ENCODE data around the gene IMPDH2.

IMPDH2 gene

DNA sequence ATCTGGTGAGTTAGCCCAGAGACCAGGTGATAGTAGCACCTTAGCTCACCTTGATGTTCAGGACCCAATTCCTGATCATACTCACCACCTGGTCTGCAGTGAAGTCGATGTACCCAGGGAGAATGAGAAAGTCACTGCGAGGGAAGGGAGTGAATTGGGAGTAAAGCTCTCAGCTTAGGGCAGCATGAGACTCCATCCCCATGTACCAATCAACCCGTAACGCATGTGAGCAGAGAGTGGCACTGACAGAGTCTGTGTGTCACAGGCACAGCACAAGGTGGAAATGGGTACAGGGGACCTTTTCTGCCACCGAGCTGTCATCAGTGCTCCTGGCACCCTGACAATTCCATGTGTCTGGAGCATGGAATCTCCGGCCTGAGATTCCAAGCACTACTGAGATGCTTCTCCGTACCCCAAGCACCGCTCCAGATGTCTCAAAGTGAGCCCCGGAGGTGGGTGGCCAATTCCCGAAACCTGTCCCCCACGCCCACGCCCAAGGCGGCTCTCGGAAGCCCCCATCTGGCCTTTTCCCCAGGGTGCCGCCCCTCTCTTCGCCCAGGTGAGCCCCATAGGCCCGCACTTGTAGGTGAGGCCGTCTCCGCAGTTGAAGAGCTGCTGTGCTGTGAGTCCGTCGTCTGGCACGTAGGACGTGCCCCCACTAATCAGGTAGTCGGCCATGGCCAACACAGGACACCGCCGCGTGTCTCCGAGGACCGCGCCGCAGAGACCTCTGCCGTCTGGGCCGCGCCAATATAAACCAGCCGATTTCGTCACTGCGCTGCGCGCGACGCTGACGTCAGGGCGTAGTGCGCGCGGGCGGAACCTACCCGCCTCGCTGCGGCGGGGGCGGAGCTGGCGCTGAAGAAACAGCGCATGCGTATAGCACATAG lies at the start of gene IMPDH2:
Gene IMPDH2, minus strand, starts transcription at position 726 of the 890 bp plus-strand sequence. Its CDS starts 48 bp downstream, at position 678.
- DNase-seq: peak; percentile 89

DNA sequence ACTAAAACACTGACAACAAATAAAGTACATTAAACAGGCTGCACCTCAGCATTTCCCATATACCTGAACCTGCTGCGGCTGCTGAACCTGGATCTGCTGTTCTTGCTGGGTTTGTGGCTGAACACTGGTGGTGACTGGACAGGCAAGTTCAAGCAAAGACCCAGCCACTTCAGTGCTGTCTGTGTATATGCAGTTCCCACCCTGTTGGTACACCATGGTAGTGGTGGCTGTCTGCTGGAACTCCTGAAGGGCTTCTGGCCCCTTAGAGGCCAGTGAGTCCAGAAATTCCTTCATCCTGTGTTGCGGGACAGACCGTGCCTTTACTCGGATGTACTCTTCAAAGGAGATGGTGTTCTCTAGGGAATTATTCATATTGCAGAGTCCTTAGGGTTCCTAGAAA lies 47.4 kb upstream of the IMPDH2 start:
- no peak for DNase-seq

DNA sequence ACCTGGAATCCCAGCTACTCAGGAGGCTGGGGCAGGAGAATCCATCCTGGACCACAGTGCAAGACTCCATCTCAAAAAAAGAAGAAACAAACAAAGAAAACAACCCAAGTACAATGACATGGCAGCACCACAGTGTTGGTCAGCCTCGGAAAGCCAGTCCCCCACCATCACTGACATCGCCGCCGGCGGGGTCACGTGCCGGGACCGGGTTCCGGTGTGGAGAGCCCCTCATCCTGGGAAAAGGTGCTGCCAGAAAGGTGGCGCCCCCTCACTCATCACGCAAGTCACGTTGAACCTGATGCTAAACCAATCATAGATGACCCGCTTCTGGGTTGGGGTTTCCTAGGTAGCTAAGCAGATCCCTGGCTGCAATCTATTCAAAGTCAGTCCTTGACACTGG lies 46.9 kb upstream of the IMPDH2 start:
- DNase-seq: no peak

DNA sequence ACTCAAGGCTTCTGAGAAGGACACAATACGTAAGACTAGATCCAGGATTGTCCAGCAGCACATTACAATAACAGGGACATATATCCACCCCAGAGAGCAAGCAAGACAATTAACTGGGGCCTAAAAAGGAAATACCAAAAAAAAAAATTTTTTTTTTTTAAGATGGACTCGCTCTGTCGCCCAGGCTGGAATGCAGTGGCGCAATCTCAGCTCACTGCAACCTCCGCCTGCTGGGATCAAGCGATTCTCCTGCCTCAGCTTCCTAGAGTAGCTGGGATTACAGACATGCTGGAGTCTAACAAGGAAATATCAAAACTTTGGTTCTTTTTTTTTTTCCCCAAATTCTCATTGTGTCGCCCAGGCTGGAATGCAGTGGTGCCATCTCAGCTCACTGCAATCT lies 28.8 kb upstream of the IMPDH2 start:
- no peak for DNase-seq

DNA sequence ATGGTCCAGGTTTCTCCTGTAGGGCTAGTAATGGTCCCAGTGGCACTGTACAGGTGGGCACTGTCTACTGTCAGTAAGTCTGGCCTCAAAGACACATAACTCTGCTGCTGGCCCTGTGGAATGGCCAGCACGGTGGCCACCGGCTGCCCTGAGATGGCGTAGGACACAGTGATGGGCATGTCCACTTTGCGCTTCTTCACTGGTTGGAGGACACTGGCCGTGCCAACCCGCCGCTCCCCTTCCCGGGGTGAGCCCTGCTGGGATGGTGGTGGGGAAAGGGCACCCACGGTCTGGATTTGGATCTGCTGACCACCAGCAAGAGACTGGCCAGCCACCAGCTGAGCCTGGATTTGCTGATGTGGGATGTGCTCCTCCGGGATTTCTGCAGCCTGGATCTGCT lies 28.1 kb upstream of the IMPDH2 start:
- DNase-seq: no peak

DNA sequence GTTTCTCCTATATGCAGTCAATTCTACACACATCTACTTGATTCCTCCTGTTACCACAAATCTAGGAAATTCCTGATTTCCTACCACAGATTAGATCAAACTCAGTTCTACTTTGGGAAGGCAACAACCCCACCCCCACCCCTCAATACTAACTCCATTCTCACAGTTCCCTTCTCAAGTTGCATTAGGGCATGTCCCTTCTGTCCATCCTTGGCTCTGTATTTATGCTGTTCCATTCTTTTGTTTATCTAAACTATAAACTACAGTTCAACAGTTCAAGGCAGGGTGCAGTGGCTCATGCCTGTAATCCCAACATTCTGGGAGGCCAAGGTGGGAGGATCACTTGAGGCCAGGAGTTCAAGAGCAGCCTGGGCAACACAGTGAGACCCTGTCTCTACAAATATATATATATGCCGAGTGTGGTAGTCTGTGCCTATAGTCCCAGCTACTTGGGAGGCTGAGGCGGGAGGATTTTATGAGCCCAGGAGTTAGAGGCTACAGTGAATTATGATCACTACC lies 25.2 kb upstream of the IMPDH2 start:
- DNase-seq: no peak

DNA sequence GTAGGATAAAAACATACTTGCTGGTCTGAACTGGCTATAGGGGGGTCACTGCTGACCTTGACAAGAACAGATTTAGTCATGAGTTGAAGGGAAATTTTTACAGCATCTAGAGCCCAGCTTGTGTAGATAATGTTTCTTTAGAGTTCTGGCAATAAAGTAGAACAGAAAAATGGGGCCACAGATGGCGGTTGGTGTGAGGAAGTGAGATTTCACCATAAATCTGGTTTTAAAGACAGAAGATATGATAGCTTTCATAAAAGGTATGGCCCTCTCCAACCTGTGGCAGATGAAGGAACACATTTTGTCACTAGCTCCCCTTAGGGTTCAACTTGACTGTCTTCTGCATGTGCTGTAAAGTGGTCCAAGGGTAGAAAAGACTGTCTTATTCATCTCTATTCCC lies 24.3 kb upstream of the IMPDH2 start:
- DNase-seq: no peak

DNA sequence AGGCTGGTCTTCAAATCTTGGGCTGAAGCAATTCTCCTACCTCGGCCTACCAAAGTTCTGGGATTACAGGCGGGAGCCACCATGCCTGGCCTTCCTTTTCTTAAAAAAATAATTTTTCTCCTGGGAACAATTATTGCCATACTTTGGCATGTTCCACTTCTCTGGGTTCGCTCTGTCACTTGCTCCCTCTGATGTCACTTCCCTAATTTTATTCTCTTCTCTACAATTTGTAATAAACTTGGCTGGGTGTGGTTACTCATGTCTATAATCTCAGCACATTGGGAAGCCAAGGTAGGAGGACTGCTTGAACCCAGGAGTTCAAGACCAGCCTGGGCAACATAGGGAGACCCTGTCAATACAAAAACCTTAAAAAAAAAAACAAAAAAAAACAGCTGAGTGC lies 6.1 kb upstream of the IMPDH2 start:
- no peak for DNase-seq

DNA sequence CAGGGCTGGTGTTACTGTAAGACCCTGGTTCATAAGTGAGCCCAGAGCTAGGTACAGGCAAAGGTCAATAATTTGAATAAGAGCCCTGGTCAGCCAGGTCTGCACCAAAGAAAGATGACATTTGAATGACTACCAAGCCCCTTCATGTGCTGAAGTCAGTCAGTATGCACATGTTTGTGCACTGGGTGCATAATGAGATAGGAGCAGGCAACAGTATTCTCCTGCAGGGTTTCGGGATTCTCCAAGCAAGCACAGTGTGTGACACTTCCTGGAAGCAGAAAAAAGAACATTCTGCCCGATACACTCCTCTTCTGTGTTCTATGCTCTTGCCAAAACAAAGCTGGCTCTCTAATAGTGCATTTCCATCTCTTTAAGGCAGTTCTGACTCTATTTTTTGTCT lies 5.5 kb upstream of the IMPDH2 start:
- DNase-seq: no peak

DNA sequence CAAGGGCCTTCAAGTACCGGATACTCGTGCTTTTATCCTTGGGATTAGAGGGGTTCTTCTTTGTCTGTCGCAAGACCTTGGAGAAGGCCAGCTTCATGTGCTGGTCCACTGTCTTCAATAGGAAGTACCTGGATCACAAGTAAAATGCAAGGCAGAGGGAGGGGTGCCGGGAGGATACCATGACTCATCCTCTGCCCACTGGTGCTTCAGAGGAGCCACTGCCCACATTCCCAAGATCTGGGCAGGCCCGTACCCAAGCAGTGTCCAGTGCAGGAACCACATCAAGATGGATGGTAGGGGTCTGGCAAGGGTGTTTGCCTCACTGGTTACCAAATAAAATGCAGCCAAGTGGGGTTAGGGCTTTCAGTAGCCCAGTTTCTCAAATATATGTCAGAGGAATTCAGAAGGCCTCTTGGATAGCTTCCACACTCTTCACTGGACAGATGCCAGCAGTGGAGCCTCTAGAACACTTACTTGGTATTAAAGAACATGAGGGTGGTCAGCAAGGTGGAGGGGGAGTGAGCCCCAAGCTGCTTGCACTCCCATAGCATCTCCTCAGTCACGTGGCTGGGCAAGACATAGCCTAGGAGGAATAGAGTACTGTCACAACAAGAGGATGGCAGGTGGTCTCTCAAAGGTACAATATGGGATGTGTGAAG lies 3.6 kb upstream of the IMPDH2 start:
- no peak for DNase-seq

DNA sequence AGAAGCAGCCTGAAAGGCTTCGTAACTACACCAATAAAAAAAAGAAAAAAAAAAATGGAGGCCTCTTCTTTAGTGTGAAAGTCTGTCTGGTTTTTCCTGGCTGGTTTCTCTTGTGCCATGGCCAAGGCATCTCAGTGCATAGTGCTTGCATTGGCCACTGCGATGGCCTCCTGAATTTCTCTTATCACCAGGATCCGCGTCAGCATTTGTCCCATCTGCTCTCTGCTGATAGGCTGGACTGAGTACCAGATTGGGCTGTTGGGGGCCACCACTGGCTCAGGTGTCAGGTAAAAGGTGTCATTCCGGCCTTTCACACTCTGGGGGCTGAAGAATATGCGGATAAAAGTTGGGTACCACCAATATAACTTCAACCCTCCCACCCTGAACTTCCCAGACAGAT lies 1.1 kb upstream of the IMPDH2 start:
- no peak for DNase-seq

DNA sequence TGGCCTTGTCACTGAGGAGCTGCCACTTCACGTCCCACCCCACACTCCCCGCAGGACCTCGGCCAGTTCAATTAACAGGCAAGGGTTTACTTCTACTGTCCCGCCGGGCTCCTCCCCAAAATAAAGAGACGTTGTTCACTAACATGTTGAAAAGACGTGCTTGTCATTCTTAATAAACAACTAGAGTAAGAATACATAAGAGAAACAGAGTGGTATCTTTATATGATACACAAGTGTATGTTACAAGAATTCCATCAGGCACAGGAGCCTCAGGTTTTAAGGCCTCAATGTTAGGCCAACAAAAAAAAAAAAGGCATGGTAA lies 326 bp upstream of the IMPDH2 start:
- DNase-seq: no peak

DNA sequence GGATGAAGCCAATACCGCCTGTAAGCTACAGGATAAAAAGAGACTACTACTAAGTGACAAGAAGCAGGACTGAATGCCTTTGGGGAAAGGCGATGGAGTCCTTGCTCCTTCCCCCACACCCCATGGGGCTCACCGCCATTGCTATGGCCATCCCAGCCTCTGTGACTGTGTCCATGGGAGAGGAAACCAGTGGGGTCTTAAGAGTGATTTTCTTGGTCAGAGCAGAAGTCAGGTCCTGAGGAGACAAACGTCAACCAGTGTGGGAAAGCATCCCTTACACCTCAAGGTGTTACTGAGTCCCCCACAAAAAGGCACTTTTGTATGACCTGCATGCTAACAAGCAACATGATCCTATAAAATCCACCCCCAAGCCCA lies 913 bp downstream of the IMPDH2 start:
- DNase-seq: no peak

DNA sequence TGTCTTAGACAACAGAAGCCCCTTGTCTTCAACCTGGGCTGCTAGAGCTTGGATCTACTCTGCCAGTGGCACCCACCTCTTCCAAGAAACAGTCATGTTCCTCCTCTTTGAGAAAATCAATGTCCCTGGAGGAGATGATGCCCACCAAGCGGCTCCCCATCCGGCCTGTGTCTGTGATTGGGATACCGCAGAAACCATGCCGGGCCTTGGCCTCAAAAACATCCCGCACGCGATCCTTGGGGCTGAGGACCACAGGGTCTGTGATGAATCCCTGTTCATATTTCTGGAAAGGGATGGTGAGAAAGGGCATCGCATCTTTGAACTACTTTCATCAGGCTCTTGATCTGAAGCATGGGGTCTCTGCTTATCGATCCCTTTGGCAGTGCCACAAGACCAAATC lies 1.6 kb downstream of the IMPDH2 start:
- no peak for DNase-seq

DNA sequence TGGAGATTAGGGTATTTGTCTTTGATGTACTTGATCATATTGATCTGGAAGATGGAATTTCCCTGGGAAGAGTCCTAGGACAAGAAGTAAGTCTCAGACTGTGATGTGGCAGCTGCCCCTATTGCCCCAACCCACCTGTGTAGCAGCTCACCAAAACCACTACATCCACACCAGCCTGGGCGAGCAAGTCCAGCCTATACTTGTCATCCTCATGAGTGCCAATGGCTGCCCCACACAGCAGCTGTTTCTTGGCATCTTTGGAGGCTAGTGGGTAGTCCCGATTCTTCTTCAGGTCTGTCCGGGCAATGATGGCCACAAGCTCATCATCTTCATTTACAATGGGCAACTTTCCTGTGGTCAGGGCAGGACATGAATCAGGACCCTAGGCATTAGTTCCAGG lies 2.7 kb downstream of the IMPDH2 start:
- no peak for DNase-seq

DNA sequence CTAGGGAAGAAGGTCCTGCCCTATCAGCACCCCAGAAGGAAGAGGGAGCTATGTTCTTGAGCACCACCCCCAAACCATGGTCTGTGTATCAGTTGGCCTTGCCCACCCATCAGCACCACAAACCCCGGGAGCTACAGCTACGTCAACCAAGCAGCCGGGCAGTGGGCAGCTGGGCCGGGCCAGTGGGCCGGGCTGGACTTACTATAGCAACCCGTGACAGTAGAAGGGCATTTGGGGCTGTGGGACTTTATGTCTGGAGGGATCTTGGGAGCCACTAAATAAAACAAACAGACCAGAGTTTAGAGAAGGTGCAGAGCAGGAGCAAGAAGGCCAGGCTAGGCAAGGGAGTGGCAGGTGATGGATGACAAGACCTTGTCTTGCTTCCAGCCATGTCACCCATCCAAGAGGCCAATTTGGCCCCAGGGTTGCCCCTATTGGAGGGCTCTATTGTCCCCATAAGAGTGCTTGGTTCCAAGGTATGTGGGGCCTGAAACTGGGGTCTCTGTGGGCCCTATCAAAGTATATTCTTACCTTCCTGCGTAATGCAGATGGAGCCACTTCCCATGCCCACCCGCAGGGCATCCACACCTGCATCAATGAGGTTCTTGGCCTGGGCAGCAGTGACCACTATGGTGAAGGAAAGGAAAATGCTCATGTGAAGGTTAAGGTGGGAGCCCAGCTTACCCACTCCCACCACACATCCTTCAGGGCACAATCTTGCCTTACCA lies 3.2 kb downstream of the IMPDH2 start:
- DNase-seq: no peak

DNA sequence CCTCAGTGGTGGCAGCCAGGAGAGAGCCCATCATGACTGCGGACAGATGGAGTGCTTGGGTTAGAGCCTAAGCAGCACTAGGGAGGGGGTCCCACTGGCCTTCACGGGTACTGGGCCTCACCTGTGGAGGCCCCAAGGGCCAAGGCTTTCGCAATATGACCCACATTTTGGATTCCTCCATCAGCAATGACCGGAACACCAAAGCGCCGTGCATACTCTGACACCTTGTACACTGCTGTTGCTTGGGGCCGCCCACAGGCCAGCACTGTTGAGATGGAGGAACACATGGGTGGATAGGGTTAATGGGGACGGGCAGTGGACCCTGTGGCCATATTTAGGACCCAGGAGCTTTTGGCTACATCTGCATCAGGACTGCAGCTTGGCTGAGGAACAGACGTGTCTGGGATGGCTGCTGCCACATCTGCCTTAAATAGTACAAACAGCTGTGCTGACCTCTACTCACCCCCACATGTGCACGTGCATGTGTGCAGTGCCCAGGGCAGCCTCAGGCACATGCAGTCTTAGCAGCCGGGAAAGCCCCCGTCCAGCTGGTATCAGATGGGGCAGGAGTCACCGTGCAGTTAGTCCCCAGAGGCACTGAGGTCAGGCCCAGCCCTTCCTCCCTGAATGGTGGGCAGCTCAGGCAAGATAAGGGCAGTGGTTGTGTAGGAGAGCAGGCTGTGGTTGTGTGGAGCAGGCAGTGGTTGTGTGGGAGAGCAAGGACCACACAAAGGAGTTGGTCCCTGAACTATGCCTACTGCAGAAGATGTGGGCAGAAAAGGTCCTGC lies 4.0 kb downstream of the IMPDH2 start:
- DNase-seq: no peak

DNA sequence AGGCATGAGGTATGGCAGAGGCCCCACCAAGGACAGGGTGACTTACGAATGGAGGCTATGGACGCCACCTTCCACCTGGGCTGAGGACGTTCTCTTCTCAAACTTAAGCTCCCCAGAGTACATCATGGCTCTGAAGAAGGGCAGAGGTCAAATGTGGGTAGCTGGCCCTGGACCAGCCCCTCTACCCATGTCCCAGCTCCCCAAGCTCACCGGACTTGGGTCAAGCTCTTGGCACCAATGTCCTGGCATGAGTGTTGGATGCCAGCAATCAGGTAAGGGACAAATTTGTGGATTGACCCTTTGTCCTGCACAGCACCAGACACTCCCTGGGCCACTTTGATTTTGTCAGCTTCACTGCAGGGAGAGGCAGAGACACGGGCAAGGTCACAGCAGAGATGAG lies 4.7 kb downstream of the IMPDH2 start:
- no peak for DNase-seq

DNA sequence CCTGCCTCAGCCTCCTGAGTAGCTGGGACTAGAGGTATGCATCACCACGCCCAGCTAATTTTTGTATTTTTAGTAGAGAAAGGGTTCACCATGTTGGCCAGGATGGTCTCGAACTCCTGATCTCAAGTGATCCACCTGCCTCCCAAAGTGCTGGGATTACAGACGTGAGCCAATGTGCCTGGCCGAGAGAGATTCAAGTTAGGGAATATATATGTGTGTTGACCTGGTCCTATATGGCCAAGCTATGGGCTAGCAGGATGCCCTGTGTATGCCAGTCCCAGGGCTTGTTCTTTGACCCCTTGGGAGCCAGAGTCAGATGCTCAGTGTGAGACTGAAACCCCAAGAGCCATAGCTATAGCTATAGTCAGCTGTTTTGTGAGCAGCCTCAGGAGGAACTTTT lies 5.4 kb downstream of the IMPDH2 start:
- DNase-seq: no peak

DNA sequence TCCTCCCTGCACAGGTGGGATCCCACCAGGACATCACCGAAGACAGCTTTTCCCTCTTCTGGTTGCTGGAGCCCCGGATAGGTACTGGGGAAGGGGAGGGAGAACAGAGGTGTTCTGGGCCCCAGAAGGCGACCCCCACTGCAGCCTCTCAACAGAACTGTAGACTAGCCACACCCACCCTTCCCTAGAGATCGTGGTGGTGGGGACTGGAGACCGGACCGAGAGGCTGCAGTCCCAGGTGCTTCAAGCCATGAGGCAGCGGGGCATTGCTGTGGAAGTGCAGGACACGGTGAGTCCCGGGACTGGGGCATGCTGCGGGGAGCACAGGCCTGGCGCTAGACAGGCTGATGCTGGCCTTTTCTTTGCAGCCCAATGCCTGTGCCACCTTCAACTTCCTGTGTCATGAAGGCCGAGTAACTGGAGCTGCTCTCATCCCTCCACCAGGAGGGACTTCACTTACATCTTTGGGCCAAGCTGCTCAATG lies 6.5 kb downstream of the IMPDH2 start:
- DNase-seq: peak; percentile 44

DNA sequence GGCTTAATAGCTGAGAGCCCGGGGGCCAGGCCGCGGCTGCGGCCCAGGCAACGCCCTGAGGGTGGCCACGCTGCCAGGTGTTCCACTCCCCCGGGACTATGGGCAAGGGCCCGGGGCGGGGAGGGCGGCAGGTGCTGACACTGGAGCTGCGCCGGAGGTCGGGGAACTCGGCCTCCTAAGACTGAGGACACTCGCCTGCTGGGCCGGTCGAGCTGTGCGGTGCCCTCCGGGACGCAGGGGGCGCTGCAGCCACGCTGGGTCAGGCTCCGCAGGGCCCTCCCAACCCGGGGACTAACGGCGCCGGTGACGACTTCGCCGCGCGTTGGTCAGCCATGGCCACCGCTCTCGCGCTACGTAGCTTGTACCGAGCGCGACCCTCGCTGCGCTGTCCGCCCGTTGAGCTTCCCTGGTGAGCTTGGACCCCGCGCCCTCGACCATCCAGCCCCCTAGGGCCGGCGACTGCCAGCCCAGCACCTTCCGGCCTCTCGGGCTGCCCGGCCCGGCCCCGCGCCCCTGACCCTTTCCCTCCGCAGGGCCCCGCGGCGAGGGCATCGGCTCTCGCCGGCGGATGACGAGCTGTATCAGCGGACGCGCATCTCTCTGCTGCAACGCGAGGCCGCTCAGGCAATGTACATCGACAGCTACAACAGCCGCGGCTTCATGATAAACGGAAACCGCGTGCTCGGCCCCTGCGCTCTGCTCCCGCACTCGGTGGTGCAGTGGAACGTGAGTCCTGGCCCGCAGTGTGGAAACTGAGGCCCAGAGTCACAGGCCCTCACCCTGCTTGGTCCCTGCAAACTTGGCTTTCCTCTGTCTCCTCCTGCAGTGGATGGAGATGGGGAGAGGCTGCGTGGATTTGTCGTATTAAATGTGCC lies 7.1 kb downstream of the IMPDH2 start, which contains the start of gene NDUFAF3:
Gene NDUFAF3, plus strand, starts transcription at position 309 of the 875 bp plus-strand sequence. Its CDS starts 24 bp downstream, at position 333.
- DNase-seq: peak; percentile 90

All from DMS53 (cell line).